ENCODE data around the gene AP5B1.
A peak's percentile ranks its signal among the peaks of the same experiment; 100 is the strongest.

AP5B1 gene

GRCh38 chr11:65817835-65818680, 37.3 kb upstream of the AP5B1 start:
- peak; percentile 95 for DNase-seq (ENCODE audit: low spot score)
- TF ChIP-seq CTCF (IDR thresholded peaks at IDR 0.05; ENCODE audit: extremely low read depth, insufficient read depth, missing control alignments) = peak; percentile 100
- in situ Hi-C loops (cut with MboI; ENCODE audit: low pct_unique_long_range_greater_than_20kb, low sequenced_read_pairs, unreplicated experiment) = loop anchor here (10.0 kb wide), 1 partner anchor 103 kb away; the partner anchor contains the start of gene KAT5

- DNase-seq (ENCODE audit: low spot score) = no peak
- TF ChIP-seq CTCF (IDR thresholded peaks at IDR 0.05; ENCODE audit: extremely low read depth, insufficient read depth, missing control alignments) = no peak
- in situ Hi-C loops (cut with MboI; ENCODE audit: low pct_unique_long_range_greater_than_20kb, low sequenced_read_pairs, unreplicated experiment) = loop anchor here (10.0 kb wide), 1 partner anchor 103 kb away; the partner anchor contains the start of gene KAT5
Observed at GRCh38 chr11:65817312-65817834, 36.6 kb upstream of the AP5B1 start.

GRCh38 chr11:65816696-65817095, 35.9 kb upstream of the AP5B1 start:
- TF ChIP-seq CTCF (IDR thresholded peaks at IDR 0.05; ENCODE audit: extremely low read depth, insufficient read depth, missing control alignments) = no peak
- no peak for DNase-seq (ENCODE audit: low spot score)
- in situ Hi-C loops (cut with MboI; ENCODE audit: low pct_unique_long_range_greater_than_20kb, low sequenced_read_pairs, unreplicated experiment) = loop anchor here (10.0 kb wide), 1 partner anchor 102 kb away; the partner anchor contains the start of gene KAT5

GRCh38 chr11:65814986-65815565, 34.3 kb upstream of the AP5B1 start:
- in situ Hi-C loops (cut with MboI; ENCODE audit: low pct_unique_long_range_greater_than_20kb, low sequenced_read_pairs, unreplicated experiment) = loop anchor here (10.0 kb wide), 1 partner anchor 100 kb away; the partner anchor contains the start of gene KAT5
- no peak for TF ChIP-seq CTCF (IDR thresholded peaks at IDR 0.05; ENCODE audit: extremely low read depth, insufficient read depth, missing control alignments)
- DNase-seq (ENCODE audit: low spot score) = no peak

GRCh38 chr11:65814131-65814985, 33.6 kb upstream of the AP5B1 start:
- in situ Hi-C loops (cut with MboI; ENCODE audit: low pct_unique_long_range_greater_than_20kb, low sequenced_read_pairs, unreplicated experiment) = loop anchor here (10.0 kb wide), 1 partner anchor 100 kb away; the partner anchor contains the start of gene KAT5
- no peak for DNase-seq (ENCODE audit: low spot score)
- TF ChIP-seq CTCF (IDR thresholded peaks at IDR 0.05; ENCODE audit: extremely low read depth, insufficient read depth, missing control alignments) = no peak

All from GM13977 (cell line).